Bone marrow (tissue), 2 donors: ENCODE measurements around the gene CHD9.
"Not testable (repeated sequence)": the region's sequence is repeated elsewhere in the genome, so short reads cannot be mapped to it uniquely, and the experiment has no call there.

Experiments used
- DNase-seq, 2 donors: peaks; one replicate each; lab custom pipeline; 2025; lab: John Stamatoyannopoulos, UW

CHD9 gene, protein sequence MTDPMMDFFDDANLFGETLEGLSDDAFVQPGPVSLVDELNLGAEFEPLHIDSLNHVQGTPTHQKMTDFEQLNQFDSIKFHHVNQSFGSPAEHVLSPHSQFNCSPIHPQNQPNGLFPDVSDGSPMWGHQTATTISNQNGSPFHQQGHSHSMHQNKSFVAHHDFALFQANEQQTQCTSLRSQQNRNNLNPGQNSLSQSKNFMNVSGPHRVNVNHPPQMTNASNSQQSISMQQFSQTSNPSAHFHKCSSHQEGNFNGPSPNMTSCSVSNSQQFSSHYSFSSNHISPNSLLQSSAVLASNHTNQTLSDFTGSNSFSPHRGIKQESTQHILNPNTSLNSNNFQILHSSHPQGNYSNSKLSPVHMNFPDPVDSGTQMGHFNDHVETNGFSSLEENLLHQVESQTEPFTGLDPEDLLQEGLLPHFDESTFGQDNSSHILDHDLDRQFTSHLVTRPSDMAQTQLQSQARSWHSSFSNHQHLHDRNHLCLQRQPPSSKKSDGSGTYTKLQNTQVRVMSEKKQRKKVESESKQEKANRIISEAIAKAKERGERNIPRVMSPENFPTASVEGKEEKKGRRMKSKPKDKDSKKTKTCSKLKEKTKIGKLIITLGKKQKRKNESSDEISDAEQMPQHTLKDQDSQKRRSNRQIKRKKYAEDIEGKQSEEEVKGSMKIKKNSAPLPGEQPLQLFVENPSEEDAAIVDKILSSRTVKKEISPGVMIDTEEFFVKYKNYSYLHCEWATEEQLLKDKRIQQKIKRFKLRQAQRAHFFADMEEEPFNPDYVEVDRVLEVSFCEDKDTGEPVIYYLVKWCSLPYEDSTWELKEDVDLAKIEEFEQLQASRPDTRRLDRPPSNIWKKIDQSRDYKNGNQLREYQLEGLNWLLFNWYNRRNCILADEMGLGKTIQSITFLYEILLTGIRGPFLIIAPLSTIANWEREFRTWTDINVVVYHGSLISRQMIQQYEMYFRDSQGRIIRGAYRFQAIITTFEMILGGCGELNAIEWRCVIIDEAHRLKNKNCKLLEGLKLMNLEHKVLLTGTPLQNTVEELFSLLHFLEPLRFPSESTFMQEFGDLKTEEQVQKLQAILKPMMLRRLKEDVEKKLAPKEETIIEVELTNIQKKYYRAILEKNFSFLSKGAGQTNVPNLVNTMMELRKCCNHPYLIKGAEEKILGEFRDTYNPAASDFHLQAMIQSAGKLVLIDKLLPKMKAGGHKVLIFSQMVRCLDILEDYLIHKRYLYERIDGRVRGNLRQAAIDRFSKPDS (N-terminal part only)

DNA sequence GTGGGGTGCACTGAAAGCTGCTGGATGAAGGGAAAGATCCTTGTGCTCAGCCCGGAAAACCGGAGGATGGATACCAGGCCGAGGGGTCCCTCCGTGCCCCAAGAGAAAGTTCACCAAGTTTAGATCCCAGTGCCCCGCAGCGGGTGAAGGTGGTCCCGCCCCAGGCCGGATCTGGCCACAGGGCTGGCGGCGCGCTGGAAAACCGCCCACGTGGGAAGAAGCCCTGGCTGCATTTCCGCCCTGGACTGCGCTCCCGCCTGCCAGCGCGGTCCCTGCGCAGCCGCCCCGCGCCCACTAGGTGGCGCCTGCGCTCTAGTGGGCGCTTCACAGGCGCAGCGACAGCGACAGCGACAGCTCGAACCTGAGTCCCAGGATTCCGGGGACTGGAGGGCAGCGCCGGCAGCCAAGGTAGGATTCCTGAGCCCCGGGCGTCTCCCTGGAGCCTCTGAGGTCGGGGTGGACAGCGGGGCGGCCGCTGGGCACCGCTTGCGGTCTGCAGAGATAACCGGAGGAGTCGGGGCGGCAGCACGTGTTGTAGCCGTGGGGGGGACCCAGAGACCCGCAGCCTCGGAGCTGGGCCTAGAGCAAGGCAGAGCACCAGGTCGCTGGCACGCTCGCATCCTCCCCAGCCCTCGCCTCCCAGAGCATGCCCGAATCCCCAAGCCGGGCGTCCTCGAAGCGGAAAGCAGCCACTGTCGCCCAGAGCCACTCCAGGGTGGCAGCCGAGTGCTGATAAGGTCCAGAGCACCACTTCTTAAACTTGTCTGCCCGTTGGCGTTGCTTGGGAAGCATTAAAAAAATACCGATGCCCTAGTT is at the start of gene CHD9:
TSS of gene CHD9 (plus strand) at position 322 of the 816 bp plus-strand sequence. CDS start 101,099 bp downstream, outside the sequence.
- peak; percentile 66 to 70 for DNase-seq

DNA sequence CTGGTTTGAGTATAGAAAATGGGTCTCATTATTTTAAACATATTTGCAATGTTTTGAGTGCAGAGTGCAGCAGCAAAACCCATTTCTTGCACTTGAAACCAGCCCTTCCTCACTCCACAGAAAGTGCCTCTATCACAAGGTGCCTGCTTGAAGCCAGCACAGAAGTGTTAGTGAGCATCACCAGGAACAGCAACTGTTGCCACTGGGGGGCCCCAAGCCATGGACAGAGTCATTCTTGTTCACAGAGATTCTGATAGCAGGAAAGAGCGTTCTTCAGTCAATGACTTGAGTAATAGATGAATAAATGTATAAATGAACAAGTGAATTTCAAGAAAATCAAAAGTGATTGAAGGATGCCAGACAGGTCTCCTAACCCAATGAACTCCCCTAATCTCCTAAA is 47.7 kb upstream of the CHD9 start:
- no peak for DNase-seq

GRCh38 chr16:53014287-53014686 is 40.5 kb upstream of the CHD9 start:
- no peak for DNase-seq

GRCh38 chr16:53018834-53019416 is 35.9 kb upstream of the CHD9 start:
- DNase-seq: no peak

DNA sequence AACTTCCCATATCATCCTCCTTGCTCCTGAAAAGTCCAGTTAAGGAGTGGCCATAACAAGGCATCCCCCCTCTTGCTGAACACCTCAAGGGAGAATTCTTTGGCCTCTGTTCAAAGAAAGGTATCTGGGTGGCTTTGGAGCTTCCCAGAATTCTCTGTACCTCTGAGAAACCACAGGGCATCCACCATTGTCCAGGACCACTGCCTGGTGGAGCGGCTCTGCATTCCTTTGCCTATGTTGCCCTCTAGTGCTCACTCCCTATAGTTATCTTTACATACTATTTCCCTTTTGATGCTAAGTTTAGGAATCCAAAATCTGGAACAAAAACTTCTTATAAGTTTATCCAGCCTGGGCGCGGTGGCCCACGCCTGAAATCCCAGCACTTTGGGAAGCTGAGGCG is 32.4 kb upstream of the CHD9 start:
- DNase-seq: peak in 1 of 2 donors; percentile 33

DNA sequence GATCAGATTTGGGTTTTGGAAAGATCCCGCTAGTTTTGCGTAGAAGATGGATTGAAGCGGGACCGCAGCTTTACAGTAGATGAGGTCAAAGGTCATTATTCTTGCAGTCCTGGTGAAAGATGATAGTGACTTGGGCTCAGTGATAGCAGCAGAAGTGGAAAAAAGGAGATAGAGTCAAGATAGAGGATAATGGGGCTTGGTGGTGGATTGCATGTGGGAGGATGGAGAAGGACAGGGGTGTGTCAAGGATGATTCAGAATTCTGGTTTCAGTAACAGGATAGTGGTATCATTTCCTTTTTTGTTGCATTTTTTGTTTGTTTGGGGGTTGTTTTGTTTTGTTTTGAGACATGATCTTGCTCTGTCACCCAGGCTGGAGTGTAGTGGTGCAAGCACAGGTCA is 30.7 kb upstream of the CHD9 start:
- no peak for DNase-seq

- no peak for DNase-seq
Observed at GRCh38 chr16:53029971-53030370, 24.8 kb upstream of the CHD9 start.

DNA sequence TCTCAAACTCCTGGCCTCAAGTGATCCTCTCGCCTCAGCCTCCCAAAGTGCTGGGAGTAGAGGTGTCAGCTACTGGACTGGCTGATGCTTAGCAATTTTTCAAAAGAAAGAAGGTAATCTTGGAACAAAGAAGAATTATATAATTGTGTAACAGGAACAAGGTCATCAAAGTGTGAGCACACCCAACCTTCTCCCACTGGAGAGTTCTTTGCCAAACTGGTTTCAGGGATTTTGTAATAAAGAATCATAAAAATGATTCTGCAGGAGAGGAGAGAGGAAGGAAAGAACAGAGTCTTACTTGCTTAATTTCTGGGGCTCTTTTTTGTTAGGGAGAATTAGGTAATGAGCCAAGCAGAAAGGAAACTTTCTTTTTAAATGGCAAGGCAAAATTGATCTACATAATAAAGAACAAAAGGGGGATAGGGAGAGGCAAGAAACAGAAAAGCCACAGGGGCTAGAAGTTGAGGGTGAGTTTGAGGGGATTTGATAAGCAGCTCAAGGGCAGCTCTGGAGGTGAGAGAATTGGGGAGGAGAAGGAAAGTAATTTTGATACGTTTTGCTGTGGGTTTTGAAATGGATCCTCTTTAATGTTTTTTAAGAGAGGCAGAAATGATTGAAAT is 23.4 kb upstream of the CHD9 start:
- DNase-seq: no peak

- DNase-seq: no peak
Observed at GRCh38 chr16:53034306-53034705, 20.5 kb upstream of the CHD9 start.

DNA sequence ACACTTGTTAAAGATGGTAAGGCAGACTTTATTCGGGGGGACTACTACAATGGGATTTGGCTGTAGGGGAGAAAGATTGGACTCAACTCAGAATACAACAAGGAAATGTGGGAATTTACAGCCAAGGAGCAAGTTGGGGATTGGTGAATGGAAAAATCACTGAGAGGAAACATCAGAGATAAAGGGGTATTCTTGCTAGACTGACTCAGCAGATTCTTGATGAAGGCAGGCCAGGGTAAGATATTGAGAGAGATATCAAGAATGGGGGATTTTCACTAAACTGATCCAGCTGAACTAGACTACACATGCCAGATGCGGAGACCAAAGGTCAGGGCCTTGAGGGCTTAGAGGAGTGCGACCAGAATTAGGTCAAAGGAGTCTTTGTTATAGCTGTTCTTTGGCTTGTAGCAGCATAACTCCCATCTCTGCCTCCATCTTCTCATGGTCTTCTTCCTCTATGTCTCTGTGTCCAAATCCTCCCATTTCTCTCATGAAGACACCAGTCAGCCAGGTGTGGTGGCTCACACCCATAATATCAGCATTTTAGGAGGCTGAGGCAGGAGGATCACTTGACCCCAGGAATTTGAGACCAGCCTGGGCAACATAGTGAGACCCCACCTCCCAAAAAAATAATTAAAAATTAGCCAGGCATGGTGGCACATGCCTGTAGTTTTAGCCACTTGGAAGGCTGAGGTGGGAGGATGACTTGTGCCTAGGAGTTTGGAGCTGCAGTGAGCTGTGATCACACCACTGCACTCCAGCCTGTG is 19.4 kb upstream of the CHD9 start:
- no peak for DNase-seq

GRCh38 chr16:53036066-53036465 is 18.7 kb upstream of the CHD9 start:
- no peak for DNase-seq

DNA sequence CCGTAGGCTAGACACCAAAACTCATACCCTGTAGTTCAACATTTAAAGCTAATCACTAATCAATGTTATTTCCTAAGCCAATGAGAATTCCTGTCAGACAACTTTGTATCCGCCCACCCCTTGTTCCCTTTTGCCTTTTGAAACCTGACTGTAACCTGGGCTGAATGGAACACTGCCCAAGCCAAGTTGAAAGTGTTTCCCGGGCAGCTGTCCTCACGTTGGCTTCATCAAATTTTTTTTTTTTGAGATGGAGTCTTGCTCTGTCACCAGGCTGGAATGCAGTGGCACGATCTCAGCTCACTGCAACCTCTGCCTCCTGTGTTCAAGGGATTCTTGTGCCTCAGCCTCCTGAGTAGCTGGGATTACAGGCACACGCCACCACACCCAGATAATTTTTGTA is 18.1 kb upstream of the CHD9 start:
- DNase-seq: not testable (repeated sequence)

GRCh38 chr16:53040788-53041187 is 14.0 kb upstream of the CHD9 start:
- no peak for DNase-seq

- peak in 1 of 2 donors; percentile 16 for DNase-seq
Observed at GRCh38 chr16:53041320-53042051, 13.3 kb upstream of the CHD9 start.

GRCh38 chr16:53042235-53042701 is 12.5 kb upstream of the CHD9 start:
- DNase-seq: no peak

DNA sequence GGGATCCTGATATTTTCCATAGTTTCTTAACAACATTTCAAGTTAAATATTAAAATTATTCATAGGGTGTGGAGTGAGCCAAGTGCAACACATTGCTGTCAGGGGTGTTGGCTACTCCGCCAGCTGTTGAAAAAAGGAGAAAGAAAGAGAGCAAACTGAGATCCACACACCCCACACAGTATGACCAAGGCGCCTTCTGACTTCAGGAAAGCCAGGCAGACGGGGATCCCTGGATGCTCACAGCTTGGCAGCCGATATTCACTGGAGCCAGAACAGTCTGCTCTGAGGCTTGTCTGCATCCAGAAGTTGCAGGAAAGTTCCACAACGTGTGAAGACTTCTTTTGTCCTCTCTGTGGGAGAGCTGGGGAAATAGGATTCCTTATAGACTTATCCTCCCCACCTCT is 11.4 kb upstream of the CHD9 start:
- no peak for DNase-seq

DNA sequence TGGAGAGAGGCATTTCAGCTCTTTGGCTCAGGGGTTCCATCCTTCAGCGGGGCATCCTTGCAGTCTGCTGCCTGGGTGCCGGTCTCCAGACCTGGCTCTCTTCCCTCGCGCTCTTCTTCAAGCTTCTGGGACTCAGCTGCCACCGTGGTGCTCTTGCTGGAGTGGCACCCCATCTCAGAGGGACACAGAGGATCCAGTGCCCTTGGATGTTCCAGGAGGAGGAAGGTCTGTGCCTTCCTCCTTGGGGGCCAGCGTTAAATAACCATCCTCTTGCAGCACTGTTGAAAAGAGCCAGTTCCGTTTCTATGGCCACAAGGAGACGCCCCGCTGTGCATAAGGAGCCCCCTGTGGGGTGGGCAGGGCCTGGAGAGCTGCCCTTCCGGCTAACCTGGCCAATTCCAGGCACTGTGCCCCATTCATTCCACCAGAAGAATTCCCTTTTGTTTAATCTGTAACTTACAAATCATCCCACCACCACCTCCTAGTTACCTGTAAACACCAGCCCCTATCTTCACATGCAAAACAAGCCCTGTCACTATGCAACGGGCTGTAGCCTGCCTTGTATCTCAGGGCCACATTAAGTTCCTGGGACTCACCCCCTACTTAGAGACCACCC is 10.7 kb upstream of the CHD9 start:
- DNase-seq: no peak
